Fibroblast of mammary gland (primary cell): ENCODE data around the gene TXNDC17.
"Not testable (repeated sequence)": the region's sequence is repeated elsewhere in the genome, so short reads cannot be mapped to it uniquely, and the experiment has no call there.

Experiments used
- DNase-seq: peaks from one replicate; pipeline ENCODE4 v3.0.0-alpha.2; 2010; ENCODE audit warnings: low read depth
- H3K4me3 ChIP-seq: 2 replicates; pipeline ENCODE4 v1.5.1; 2011; ENCODE audit warnings: low read depth, mild to moderate bottlenecking, low read length, moderate library complexity; ENCODE audit not compliant: control insufficient read depth
- CTCF ChIP-seq: conservative IDR thresholded peaks from 2 replicates; pipeline ENCODE4 v1.5.1; 2011; ENCODE audit warnings: low read depth, low read length, inconsistent platforms; ENCODE audit not compliant: control insufficient read depth, insufficient read depth

TXNDC17 gene

GRCh38 chr17:6690641-6691040, 49.8 kb downstream of the TXNDC17 start:
- H3K4me3 ChIP-seq: no peak overlapping the region
- TF ChIP-seq CTCF: no peak
- no peak for DNase-seq

GRCh38 chr17:6691546-6691945, 50.7 kb downstream of the TXNDC17 start:
- TF ChIP-seq CTCF: no peak
- no peak for DNase-seq
- H3K4me3 ChIP-seq: no peak overlapping the region

GRCh38 chr17:6691958-6692357, 51.1 kb downstream of the TXNDC17 start:
- H3K4me3 ChIP-seq, DNase-seq: not testable (repeated sequence)
